NCI-H345 treated with DMSO at 0.1 percent for 48 hours (cell line): ENCODE measurements around the gene MMP27.

ENCODE experiments used
- DNase-seq: peaks from one replicate; lab custom pipeline; 2025; ENCODE audit not compliant: unreplicated experiment; lab: John Stamatoyannopoulos, UW

The MMP27 gene

DNA sequence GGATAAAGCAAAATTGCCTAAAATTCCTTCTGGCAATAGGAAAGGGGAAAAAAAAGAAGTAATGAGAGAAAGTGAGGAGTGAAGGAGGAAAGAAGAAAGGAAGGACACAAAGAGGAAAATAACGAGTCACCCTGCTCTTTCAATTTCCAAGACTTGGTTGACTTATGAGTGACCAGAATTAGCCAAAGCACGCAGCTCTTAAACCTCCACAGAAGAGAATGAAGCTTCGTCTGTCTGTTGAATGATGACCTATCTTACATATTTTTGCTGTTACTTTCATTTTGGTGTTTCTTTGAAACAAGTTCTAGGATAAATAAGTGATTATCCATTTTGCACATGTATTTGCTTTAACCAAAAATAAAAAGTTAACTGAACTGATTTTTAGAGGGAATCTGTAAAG, 728 bp downstream of the MMP27 start:
- DNase-seq: no peak

DNA sequence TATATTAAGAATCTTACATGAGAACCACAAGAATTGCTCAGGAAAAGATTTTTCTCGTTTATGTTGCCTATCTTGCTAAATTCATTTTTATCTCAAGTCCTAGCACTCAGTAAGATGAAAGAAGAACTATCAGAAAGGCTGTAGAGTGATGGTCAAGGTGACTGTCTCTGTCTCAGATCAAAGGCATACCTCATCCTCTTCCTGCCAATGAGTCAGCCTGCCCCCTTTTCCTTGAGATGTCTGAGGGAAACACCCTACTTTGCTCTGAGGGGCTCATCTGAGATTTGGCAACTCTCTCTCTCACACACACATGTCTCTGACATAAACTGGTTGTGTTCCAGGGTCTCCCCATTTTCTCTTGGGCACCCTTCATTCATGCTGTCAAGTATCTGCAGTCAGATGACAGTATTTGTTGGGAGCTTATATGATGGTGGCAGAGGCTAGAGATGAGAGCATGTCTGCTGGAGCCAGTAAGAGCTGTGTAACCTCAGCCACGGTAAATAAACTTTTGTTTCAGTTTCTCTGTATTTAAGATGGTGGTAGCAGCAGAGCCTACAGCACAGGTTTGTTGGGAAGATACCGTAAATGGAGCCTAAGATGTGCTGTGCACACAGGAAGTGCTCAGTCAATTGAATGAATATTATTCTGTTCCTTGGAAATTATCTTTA, 1.6 kb downstream of the MMP27 start:
- no peak for DNase-seq

DNA sequence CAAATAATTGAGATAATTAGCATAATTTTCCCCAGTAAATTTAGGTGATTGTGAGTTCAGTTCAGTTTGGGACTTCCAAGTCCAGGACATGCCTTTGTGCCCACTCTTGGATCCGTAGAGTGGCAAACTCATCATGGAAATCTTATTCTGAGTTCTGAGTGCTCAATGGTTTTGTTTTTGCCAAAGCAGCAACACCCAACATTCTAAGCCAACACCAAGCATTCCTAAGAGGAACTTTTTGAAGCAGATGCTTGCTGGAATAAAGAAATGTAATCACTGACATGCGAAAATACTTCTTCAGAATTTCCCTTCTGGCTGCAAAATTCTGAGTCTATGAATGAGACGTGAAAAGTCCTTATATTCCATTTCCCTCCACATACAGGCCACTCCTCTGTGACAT, 10.4 kb downstream of the MMP27 start:
- DNase-seq: no peak

DNA sequence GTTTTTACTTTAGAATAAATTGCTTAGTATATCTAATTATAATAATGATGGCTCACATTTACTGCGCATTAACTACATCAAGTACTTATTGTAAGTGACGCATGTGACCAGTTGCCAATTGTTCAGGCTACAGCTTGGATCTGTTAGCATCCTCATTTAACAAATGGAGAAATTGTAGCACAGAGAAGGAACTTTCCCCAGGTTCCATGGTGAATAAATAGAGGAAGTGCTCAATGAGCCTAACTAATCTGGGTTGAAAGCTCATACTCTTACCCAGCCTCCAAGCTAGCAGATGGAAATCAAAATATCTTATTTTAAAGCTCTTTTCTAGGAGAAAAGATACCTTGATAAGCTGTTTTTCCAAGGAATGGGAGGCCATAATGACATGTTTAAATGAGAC, 19.8 kb downstream of the MMP27 start:
- DNase-seq: no peak

DNA sequence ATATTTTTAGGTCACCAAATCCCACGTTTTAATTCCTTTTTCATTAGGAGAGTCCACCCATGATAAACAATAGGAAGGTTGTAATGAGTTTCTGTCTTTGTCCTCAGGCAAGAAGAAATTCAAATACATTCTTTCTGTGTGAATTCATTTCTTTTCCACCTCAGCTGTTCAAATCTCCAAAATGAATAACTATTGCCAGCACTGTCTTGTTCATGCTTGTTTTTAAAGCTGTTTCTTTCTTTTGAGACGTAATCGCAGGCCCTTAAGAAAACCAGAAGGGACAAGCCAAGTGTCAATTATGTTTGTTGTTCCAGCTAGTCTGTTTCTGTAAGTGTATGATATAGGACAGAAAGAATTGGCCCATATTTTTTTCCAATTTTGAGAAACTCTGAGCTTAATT, 20.2 kb downstream of the MMP27 start:
- no peak for DNase-seq

DNA sequence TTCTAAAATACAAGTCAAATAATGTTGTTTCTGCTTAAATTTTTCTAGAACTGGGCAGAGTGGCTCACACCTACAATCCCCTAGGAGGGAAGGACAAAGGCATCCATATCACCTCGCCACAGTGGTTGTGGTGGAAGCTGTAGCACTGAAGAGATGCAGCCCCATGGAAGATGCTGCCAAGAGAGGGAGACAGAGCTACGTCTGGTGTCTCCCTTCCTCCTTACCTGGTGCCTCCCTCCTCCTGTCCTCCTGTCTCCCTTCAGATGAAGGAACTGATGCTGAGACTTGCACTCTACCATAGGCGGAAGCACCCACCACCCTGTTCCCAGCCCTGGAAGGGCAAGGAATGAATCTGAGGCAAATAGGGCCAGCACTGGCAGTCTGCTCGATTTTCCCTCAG, 22.3 kb downstream of the MMP27 start:
- no peak for DNase-seq

DNA sequence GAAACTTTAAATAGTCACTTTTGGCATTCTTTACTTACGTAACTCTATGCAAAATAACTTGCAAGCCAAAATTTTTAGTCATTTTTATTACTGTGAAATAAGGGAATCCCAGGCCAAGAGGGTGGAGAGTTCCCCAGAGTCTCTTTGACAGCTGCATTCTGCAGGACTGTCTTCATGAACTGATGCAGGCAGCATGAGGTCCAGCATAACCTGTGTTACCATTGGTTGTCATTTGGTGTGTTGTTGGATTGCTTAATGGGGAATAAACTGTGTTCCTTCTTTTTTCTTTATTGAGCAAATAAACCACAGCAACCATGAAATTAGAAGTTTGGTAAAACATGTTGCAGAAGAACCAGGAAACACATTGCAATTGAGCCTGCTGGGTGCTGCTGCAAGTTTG, 24.6 kb downstream of the MMP27 start:
- no peak for DNase-seq

DNA sequence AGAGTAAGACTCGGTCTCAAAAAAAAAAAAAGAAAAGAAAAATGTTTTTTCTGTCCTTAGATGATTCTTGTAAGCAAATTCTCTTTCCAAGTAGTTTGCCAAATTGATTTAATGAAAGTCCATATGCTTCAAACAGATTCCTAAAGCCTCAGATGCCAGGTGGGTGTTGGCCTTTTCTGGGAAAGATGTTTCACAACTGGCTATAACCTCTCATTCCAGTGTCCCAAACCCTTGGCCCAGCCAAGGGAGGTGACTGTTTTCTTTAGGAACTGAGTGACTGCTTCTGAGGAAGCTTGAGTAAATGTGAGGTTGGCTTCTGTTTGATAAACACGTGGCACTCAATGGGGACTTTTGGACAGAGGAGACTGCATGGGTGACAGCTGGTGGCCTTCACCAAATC, 27.5 kb downstream of the MMP27 start:
- no peak for DNase-seq

DNA sequence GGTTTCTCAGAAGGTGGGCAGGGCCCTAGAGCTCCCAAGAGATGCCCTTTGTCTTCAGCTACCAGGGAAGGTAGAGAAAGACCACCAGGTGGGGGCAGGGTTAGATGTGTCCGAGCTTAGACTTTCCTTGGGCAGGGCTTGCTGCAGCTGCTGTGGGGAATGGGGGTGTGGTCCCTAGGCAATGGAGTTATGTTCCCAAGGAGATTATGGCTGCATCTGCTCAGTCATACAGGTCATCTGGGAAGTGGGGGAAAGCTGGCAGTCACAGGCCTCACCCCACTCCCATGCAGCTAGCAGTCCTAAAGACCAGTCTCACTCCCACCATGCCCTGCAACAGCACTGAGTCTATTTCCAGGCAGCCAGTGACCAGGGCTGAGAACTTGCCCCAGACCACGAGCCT, 29.5 kb downstream of the MMP27 start:
- DNase-seq: no peak

DNA sequence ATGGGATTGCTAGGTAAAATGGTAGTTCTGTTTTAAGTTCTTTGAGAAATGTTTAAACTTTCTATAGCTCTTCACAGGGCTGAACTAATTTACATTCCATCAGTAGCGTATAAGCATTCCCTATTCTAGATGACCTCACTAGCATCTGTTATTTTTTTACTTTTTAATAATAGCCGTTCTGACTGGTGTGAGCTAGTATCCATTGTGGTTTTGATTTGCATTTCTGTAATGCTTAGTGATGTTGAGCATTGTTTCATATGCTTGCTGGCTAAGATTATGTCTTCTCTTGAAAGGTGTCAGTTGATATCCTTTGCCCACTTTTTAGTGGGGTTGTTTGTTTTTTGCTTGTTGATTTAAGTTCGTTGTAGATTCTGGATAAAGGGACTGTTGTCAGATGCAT, 35.9 kb downstream of the MMP27 start:
- DNase-seq: no peak

DNA sequence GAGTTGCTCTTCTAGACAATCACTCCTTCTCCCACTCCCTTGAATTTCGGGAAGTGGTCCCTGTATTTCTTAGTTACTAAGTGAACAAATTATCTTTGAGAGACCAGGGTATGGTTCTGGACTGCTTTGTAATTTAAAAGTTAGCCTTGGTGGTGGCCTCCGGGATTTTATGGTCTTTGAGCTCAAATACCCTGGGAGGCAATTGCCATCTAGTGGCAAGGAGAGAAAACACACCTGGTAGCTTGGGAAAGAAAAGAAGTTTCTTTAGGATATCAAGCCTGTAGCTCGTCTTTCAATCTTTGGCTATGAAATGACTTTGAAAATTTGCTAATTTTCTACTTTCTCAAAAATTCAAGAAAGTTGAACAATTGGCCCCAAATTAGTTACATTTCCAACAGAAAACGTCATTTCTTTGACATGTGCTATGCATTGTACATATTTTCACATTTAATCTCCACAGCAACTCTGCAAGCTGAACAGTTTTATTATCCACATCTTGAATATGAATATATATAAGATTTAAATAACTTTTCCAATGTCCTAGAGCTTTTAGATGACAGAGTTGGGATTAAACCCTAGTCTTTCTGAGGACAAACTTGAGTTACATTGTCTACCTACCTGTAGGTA, 39.1 kb downstream of the MMP27 start:
- peak; percentile 31 for DNase-seq

DNA sequence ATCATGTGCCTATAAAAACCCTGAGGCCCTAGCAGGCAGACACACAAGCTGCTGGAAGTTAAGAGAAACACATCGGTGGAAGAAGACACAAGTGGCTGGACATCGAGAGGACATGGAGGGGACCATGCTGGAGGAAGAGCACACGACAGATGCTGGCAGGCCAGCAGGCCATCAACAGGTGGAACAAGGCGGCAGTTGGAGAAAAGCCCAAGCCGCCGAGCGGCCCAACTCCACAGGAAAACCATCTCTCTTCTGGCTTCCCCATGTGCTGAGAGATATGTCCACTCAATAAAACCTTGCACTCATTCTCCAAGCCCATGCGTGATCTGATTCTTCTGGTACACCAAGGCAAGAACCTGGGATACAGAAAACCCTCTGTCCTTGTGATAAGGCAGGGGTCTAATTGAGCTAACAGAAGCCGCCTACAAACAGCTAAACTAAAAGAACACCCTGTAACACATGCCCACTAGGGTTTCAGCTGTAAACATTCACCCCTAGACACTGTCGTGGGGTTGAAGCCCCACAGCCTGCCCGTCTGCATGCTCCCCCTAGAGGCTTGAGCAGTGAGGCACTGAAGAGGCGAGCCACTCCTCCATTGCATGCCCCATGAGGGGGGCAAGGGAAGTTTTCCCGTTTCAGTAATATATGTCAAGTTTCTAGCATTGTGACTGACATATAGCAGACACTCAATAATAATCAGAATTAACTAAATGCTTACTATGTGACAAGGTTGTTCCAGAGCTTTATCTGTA, 41.4 kb downstream of the MMP27 start:
- DNase-seq: no peak

DNA sequence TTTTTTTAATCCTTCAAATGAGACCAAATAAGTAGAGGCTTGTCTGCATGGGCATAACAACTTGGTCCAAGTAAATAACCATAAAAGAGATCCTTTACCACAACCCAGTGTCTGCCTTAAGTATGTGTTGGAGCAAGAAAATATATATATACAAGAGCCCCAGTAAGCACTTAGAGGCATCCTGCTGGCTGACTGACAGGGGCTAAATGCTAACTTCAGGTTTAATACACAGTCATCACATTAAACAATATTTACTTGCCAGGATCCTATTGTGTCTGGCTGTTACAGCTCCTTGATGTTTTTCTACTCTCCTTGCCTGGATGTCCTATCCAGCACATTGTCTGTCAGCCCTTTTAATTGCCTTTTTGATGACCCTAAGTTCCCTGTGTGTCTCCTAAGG, 43.0 kb downstream of the MMP27 start:
- DNase-seq: no peak

DNA sequence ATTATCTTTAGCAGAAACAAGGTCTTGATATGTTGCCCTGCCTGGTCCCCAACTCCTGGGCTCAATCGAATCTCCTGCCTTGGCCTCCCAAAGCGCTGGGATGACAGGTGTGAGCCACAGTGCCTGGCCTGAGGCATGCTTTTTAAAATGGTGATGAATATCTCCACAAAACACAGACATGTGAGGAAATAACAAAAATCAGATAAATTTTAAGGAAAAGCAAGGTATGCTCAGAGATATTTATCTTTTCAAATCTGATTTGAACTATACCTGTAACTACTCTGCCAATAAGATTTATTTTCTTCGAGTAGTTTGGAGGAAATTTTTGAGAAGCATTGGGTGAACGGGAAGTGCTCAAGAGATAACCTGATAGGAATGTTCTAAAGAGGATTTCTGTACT, 44.5 kb downstream of the MMP27 start:
- no peak for DNase-seq

DNA sequence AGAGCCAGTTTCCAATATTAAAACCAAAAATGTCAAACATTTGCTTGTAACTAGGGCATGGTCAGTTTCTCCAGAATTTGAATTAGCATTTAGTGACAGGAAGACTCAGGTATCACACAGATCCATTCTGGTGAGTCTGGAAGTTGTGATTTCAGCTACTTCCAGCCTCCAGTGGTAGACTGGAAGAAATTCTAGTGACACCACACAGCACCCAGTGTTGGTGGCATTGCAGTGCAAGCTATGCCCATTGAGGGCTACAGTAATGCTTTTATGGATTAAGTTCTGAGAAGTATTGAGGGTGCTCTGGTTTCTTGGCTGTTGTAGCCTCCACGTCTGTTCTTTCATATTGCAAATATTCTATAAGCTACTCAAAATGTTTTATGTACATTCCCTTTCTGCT, 49.0 kb downstream of the MMP27 start:
- DNase-seq: no peak

DNA sequence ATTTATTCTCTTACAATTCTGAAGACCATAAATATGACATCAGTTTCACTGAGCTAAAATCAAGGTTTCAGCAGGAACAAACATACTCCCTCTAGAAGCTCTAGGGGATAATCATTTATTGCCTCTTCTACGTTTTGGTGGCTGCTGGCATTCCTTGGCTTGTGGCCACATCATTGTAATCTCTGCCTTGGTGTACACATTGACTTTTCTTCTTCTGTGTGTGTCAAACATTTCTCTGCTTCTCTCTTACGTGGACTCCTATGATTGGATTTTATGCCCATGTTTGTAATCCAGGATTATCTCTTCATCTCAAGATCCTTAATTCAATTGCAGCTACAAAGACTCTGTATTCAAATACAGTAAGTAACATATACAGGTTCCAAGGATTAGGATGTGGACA, 50.0 kb downstream of the MMP27 start:
- DNase-seq: no peak

DNA sequence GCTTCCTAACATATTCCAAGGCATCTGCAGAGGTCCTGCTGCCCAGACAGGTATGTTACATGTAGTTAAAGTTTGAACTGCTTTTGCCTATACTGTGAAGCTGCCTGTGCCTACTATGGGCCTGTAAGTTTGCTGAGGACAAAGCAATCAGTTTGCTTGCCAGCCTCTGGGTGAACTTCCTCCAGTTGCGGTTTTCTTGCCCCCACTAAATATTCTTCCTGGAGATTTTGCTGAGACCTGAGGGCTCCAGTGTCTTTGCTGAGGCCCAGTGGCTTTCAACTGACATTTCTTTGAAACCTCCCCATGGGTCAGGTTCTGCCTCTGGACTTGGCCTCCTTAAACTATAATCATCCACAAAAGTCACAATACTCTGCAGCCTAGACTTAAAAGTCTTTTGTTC, 50.8 kb downstream of the MMP27 start:
- no peak for DNase-seq

DNA sequence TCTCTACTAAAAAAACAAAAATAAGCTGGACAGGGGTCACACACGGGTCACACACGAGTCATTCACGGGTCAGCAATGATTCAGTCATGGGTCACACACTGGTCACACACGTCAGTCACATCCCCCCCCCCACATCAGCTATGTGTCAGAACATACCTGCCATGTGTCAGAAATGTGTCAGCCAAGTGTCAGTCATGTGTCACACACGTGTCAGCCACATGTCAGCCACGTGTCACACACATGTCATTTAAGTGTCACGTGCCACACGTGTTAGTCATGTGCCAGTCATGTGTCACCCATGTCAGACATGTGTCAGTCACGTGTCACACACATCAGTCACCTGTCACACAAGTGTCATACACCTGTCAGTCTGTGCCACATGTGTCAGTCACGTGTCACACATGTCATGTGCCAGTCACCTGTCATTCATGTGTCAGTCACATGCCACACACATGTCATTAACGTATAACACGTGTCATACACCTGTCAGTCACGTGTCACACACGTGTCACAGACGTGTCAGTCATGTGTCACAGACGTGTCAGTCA, 51.8 kb downstream of the MMP27 start:
- no peak for DNase-seq

DNA sequence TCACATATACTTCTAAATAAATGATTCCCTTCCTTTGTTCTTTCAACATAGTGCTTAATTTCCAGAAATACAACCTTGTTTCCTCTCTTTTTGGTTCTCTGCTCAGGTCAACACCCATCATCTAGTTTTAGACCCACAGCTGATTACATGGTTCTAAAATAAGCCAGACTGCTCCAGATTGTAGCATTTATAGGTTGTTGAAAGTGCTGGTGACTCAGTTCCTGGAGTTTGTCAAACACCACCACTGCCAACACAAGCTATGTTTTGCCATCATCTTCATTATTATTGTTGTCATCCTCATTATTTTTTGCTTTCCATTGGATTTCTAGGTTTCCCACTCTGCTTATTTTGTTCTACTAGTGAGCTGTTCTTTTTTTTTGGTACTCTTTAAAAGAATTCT, 58.1 kb downstream of the MMP27 start:
- no peak for DNase-seq

DNA sequence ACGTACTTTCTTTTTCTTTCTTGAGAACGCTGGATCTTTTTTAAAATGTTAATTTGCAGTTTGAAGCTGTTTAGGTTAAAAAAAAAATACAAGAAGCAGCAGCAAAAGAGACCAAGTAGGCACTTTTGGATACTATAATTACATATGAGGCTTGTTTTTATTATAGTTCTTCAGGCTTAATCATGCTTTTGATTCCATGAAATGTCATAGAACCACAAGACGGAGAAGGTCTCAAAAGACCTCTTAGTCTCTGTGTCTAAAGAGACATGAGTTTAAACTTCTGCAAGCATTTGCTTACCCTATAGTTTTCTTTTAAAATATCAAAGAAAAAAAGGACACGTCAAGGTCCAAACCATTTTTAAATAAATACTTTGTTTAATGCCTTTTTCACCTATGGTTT, 61.6 kb downstream of the MMP27 start:
- DNase-seq: no peak
